Stimulated activated naive CD8-positive, alpha-beta T cell treated with anti-CD3 and anti-CD28 coated beads, Interleukin-15, Interleukin-2, amounts not matched to agents 100 U/mL and 50 U/mL, for 24 hours (primary cell): ENCODE data around the gene CMSS1.
"Not testable (repeated sequence)": the region's sequence is repeated elsewhere in the genome, so short reads cannot be mapped to it uniquely, and the experiment has no call there.

Experiments
- ATAC-seq: fragments of 150-1000 bp; cut with Tn5 transposase; one replicate; pipeline ENCODE4 v1.10.0; 2021
- DNase-seq: peaks from one replicate; pipeline ENCODE4 v3.0.0; 2021

CMSS1 gene

DNA sequence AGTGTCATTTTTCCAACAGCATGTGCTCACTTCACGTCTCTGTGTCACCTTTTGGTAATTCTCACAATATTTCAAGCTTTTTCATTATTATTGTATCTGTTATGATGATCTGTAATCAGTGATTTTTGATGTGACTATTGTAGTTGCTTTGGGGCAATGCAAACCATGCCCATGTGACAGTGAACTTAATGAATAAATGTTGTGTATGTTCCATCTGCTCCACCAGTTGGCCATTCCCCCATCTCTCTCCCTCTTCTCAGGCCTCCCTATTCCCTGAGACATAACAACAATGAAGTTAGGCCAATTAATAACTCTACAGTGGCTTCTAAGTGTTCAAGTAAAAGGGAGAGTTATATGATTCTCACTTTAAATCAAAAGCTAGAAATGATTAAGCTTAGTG is 410.6 kb downstream of the CMSS1 start:
- no peak for ATAC-seq

DNA sequence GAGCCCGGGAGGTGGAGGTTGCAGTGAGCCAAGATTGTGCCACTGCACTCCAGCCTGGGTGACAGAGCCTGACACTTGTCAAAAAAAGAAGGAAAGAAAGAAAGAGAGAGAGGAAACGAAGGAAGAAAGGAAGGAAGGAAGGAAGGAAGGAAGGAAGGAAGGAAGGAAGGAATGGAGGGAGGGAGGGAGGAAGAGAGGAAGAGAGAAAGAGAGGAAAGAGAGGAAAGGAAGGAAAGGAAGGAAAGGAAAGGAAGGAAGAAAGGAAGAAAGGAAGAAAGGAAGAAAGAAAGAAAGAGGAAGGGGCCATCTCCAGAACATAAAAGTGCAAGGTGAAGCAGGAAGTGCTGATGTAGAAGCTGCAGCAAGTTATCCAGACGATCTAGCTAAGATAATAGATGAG is 411.5 kb downstream of the CMSS1 start:
- not testable (repeated sequence) for DNase-seq, ATAC-seq

More for the DNA sequence above, 410.6 kb downstream of the CMSS1 start:
- no peak for DNase-seq

GRCh38 chr3:100230710-100231109 is 413.0 kb downstream of the CMSS1 start:
- DNase-seq (no peak), ATAC-seq (no peak)
